ENCODE results near the gene RSPH9.

The RSPH9 gene

GRCh38 chr6:43674291-43674690 lies 29.5 kb downstream of the RSPH9 start:
- Histone ChIP-seq H3K4me3 (ENCODE audit: low read depth in 1 of 2, low read length in 2 of 2) (no peak overlapping the region), H3K36me3 (ENCODE audit: control insufficient read depth in 1 of 2, insufficient read depth in 2 of 2, low read length in 2 of 2) (peaks cover 67 to 83% of the 10 kb centered on the region in 2 donors), H3K27me3 (ENCODE audit: control insufficient read depth in 1 of 2, insufficient read depth in 2 of 2, low read length in 2 of 2) (no peaks in the 10 kb centered on the region), H3K9me3 (ENCODE audit: control insufficient read depth in 1 of 2, low read length in 2 of 2) (no peaks in the 10 kb centered on the region), H3K4me1 (ENCODE audit: control insufficient read depth in 1 of 2, insufficient read depth in 2 of 2, low read length in 2 of 2) (peaks cover 0 to 10% of the 10 kb centered on the region in 2 donors), H3K27ac (ENCODE audit: low read depth, low read length) (no peak overlapping the region), H3K9ac (ENCODE audit: low read depth in 1 of 2, low read length in 2 of 2) (no peak overlapping the region)

- Histone ChIP-seq H3K9ac (ENCODE audit: low read depth in 1 of 2, low read length in 2 of 2) (no peak overlapping the region), H3K27me3 (ENCODE audit: control insufficient read depth in 1 of 2, insufficient read depth in 2 of 2, low read length in 2 of 2) (no peaks in the 10 kb centered on the region), H3K4me1 (ENCODE audit: control insufficient read depth in 1 of 2, insufficient read depth in 2 of 2, low read length in 2 of 2) (peaks cover 0 to 4% of the 10 kb centered on the region in 2 donors), H3K9me3 (ENCODE audit: control insufficient read depth in 1 of 2, low read length in 2 of 2) (no peaks in the 10 kb centered on the region), H3K4me3 (ENCODE audit: low read depth in 1 of 2, low read length in 2 of 2) (no peak overlapping the region), H3K27ac (ENCODE audit: low read depth, low read length) (no peak overlapping the region), H3K36me3 (ENCODE audit: control insufficient read depth in 1 of 2, insufficient read depth in 2 of 2, low read length in 2 of 2) (peaks cover 69 to 88% of the 10 kb centered on the region in 2 donors)
Observed at GRCh38 chr6:43674921-43675320, 30.1 kb downstream of the RSPH9 start.

- Histone ChIP-seq H3K4me1 (ENCODE audit: control insufficient read depth in 1 of 2, insufficient read depth in 2 of 2, low read length in 2 of 2) (peaks cover 13 to 14% of the 10 kb centered on the region in 2 donors), H3K27me3 (ENCODE audit: control insufficient read depth in 1 of 2, insufficient read depth in 2 of 2, low read length in 2 of 2) (no peaks in the 10 kb centered on the region), H3K4me3 (ENCODE audit: low read depth in 1 of 2, low read length in 2 of 2) (no peak overlapping the region), H3K27ac (ENCODE audit: low read depth, low read length) (no peak overlapping the region), H3K9me3 (ENCODE audit: control insufficient read depth in 1 of 2, low read length in 2 of 2) (no peaks in the 10 kb centered on the region), H3K36me3 (ENCODE audit: control insufficient read depth in 1 of 2, insufficient read depth in 2 of 2, low read length in 2 of 2) (peaks cover 55 to 79% of the 10 kb centered on the region in 2 donors), H3K9ac (ENCODE audit: low read depth in 1 of 2, low read length in 2 of 2) (no peak overlapping the region)
Observed at GRCh38 chr6:43676962-43677606, 32.2 kb downstream of the RSPH9 start.

GRCh38 chr6:43677759-43678158 lies 32.9 kb downstream of the RSPH9 start:
- Histone ChIP-seq H3K9me3 (ENCODE audit: control insufficient read depth in 1 of 2, low read length in 2 of 2) (no peaks in the 10 kb centered on the region), H3K27me3 (ENCODE audit: control insufficient read depth in 1 of 2, insufficient read depth in 2 of 2, low read length in 2 of 2) (no peaks in the 10 kb centered on the region), H3K27ac (ENCODE audit: low read depth, low read length) (no peak overlapping the region), H3K4me3 (ENCODE audit: low read depth in 1 of 2, low read length in 2 of 2) (no peak overlapping the region), H3K4me1 (ENCODE audit: control insufficient read depth in 1 of 2, insufficient read depth in 2 of 2, low read length in 2 of 2) (peaks cover 20% of the 10 kb centered on the region in 2 donors), H3K9ac (ENCODE audit: low read depth in 1 of 2, low read length in 2 of 2) (no peak overlapping the region), H3K36me3 (ENCODE audit: control insufficient read depth in 1 of 2, insufficient read depth in 2 of 2, low read length in 2 of 2) (peaks cover 54 to 77% of the 10 kb centered on the region in 2 donors)

GRCh38 chr6:43678341-43678740 lies 33.5 kb downstream of the RSPH9 start:
- no peak overlapping the region for H3K27ac ChIP-seq (ENCODE audit: low read depth, low read length)
- peaks cover 20 to 26% of the 10 kb centered on the region in 2 donors for H3K4me1 ChIP-seq (ENCODE audit: control insufficient read depth in 1 of 2, insufficient read depth in 2 of 2, low read length in 2 of 2)
- H3K4me3 ChIP-seq (ENCODE audit: low read depth in 1 of 2, low read length in 2 of 2), result no peak overlapping the region
- H3K9me3 ChIP-seq (ENCODE audit: control insufficient read depth in 1 of 2, low read length in 2 of 2), result no peaks in the 10 kb centered on the region
- H3K27me3 ChIP-seq (ENCODE audit: control insufficient read depth in 1 of 2, insufficient read depth in 2 of 2, low read length in 2 of 2), result no peaks in the 10 kb centered on the region
- H3K9ac ChIP-seq (ENCODE audit: low read depth in 1 of 2, low read length in 2 of 2), result no peak overlapping the region
- peaks cover 52 to 74% of the 10 kb centered on the region in 2 donors for H3K36me3 ChIP-seq (ENCODE audit: control insufficient read depth in 1 of 2, insufficient read depth in 2 of 2, low read length in 2 of 2)

- Histone ChIP-seq H3K27ac (ENCODE audit: low read depth, low read length) (no peak overlapping the region), H3K27me3 (ENCODE audit: control insufficient read depth in 1 of 2, insufficient read depth in 2 of 2, low read length in 2 of 2) (no peaks in the 10 kb centered on the region), H3K4me3 (ENCODE audit: low read depth in 1 of 2, low read length in 2 of 2) (no peak overlapping the region), H3K4me1 (ENCODE audit: control insufficient read depth in 1 of 2, insufficient read depth in 2 of 2, low read length in 2 of 2) (peaks cover 25 to 32% of the 10 kb centered on the region in 2 donors), H3K9ac (ENCODE audit: low read depth in 1 of 2, low read length in 2 of 2) (no peak overlapping the region), H3K36me3 (ENCODE audit: control insufficient read depth in 1 of 2, insufficient read depth in 2 of 2, low read length in 2 of 2) (peaks cover 45 to 70% of the 10 kb centered on the region in 2 donors), H3K9me3 (ENCODE audit: control insufficient read depth in 1 of 2, low read length in 2 of 2) (no peaks in the 10 kb centered on the region)
Observed at GRCh38 chr6:43679057-43679456, 34.2 kb downstream of the RSPH9 start.

GRCh38 chr6:43680308-43681200 lies 35.7 kb downstream of the RSPH9 start:
- Histone ChIP-seq H3K27ac (ENCODE audit: low read depth, low read length) (no peak overlapping the region), H3K4me1 (ENCODE audit: control insufficient read depth in 1 of 2, insufficient read depth in 2 of 2, low read length in 2 of 2) (peaks cover 34 to 45% of the 10 kb centered on the region in 2 donors), H3K4me3 (ENCODE audit: low read depth in 1 of 2, low read length in 2 of 2) (no peak overlapping the region), H3K27me3 (ENCODE audit: control insufficient read depth in 1 of 2, insufficient read depth in 2 of 2, low read length in 2 of 2) (no peaks in the 10 kb centered on the region), H3K36me3 (ENCODE audit: control insufficient read depth in 1 of 2, insufficient read depth in 2 of 2, low read length in 2 of 2) (peaks cover 31 to 58% of the 10 kb centered on the region in 2 donors), H3K9ac (ENCODE audit: low read depth in 1 of 2, low read length in 2 of 2) (no peak overlapping the region), H3K9me3 (ENCODE audit: control insufficient read depth in 1 of 2, low read length in 2 of 2) (no peaks in the 10 kb centered on the region)

GRCh38 chr6:43681303-43681702 lies 36.5 kb downstream of the RSPH9 start:
- Histone ChIP-seq H3K4me3 (ENCODE audit: low read depth in 1 of 2, low read length in 2 of 2) (peak overlapping the region in 1 of 2 donors; percentile 19), H3K4me1 (ENCODE audit: control insufficient read depth in 1 of 2, insufficient read depth in 2 of 2, low read length in 2 of 2) (peaks cover 39 to 50% of the 10 kb centered on the region in 2 donors), H3K27ac (ENCODE audit: low read depth, low read length) (no peak overlapping the region), H3K27me3 (ENCODE audit: control insufficient read depth in 1 of 2, insufficient read depth in 2 of 2, low read length in 2 of 2) (no peaks in the 10 kb centered on the region), H3K36me3 (ENCODE audit: control insufficient read depth in 1 of 2, insufficient read depth in 2 of 2, low read length in 2 of 2) (peaks cover 26 to 51% of the 10 kb centered on the region in 2 donors), H3K9ac (ENCODE audit: low read depth in 1 of 2, low read length in 2 of 2) (no peak overlapping the region), H3K9me3 (ENCODE audit: control insufficient read depth in 1 of 2, low read length in 2 of 2) (no peaks in the 10 kb centered on the region)

GRCh38 chr6:43682724-43683429 lies 38.0 kb downstream of the RSPH9 start:
- Histone ChIP-seq H3K4me3 (ENCODE audit: low read depth in 1 of 2, low read length in 2 of 2) (no peak overlapping the region), H3K9ac (ENCODE audit: low read depth in 1 of 2, low read length in 2 of 2) (no peak overlapping the region), H3K4me1 (ENCODE audit: control insufficient read depth in 1 of 2, insufficient read depth in 2 of 2, low read length in 2 of 2) (peaks cover 49 to 58% of the 10 kb centered on the region in 2 donors), H3K36me3 (ENCODE audit: control insufficient read depth in 1 of 2, insufficient read depth in 2 of 2, low read length in 2 of 2) (peaks cover 10 to 35% of the 10 kb centered on the region in 2 donors), H3K9me3 (ENCODE audit: control insufficient read depth in 1 of 2, low read length in 2 of 2) (no peaks in the 10 kb centered on the region), H3K27ac (ENCODE audit: low read depth, low read length) (no peak overlapping the region), H3K27me3 (ENCODE audit: control insufficient read depth in 1 of 2, insufficient read depth in 2 of 2, low read length in 2 of 2) (no peaks in the 10 kb centered on the region)

Measured in duodenal mucosa (tissue), 2 donors.